BJ (cell line): Measurements from ENCODE around the gene ZFYVE16. TPM values are rescaled to one million over a fixed set of nuclear protein-coding genes. Genes with fewer than 3 reads are reported as not detected.
A peak's percentile ranks its signal among the peaks of the same experiment; 100 is the strongest.

Experiments used
- CTCF ChIA-PET: fragments of 350-600 bp; formaldehyde crosslinking; extraction: SDS; loops from one replicate; lab custom pipeline; 2021; ENCODE audit warnings: antibody characterized with exemption, inconsistent platforms; lab: Yijun Ruan, JAX
- POLR2A ChIA-PET: fragments of 300-600 bp; sonication (Branson Sonifier 250); formaldehyde crosslinking; extraction: SDS; loops from one replicate; lab custom pipeline; 2021; ENCODE audit warnings: antibody characterized with exemption; lab: Charles Lee
- DNase-seq: peaks from one replicate; pipeline ENCODE4 v3.0.0-alpha.2; 2011; ENCODE audit warnings: low read depth
- H3K27me3 ChIP-seq: 2 replicates; pipeline ENCODE4 v1.6.0; 2011; ENCODE audit warnings: low read length; ENCODE audit not compliant: control insufficient read depth, insufficient read depth
- H3K36me3 ChIP-seq: 2 replicates; pipeline ENCODE4 v1.5.1; 2011; ENCODE audit warnings: low read length; ENCODE audit not compliant: control insufficient read depth, insufficient read depth
- H3K4me3 ChIP-seq: 2 replicates; pipeline ENCODE4 v1.5.1; 2011; ENCODE audit warnings: low read depth, mild to moderate bottlenecking, control low read depth, low read length
- polyA plus RNA-seq: library from polyadenylated mRNA; depleted of rRNA; stranded (reverse); fragments of >200 nt; gene quantifications from 2 replicates; pipeline ENCODE4 v1.2.3, GENCODE V29; 2011; rRNA removed
- small RNA-seq: library from RNA; depleted of rRNA; stranded (forward); fragments of <200 nt; gene quantifications from one replicate; pipeline ENCODE3, GENCODE V24; 2012; ENCODE audit warnings: low replicate concordance, low read depth; ENCODE audit not compliant: insufficient read length
- TF ChIP-seq, protein P1 (sequence below): IDR thresholded peaks from 2 replicates; pipeline ENCODE4 v1.5.1; 2011; ENCODE audit warnings: low read depth, mild to moderate bottlenecking, control low read depth, inconsistent platforms, low read length, moderate library complexity; ENCODE audit not compliant: insufficient read depth

Gene ZFYVE16
- polyA plus RNA-seq, 1 experiment, result 4.9 TPM

DNA sequence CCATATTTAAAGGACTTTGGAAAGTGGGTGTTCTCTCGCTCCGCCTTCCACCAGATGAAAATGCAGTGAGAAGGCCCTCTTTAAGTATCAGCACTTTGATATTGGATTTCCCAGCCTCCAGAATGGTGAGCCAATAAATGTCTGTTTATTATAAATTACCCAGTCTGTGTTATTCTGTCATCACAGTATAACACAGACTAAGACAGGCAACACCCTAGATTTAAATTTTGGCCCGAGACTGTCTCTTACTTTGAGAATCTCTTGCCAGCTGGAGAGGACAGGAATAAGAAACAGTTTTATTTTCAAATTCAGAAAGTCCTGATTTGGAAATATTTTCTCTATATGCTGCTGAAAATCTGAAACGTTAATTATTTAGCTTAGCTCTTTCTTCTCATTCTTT is 101.5 kb downstream of the ZFYVE16 start:
- DNase-seq, result no peak
- no peak overlapping the region for H3K4me3 ChIP-seq
- H3K27me3 ChIP-seq, result no peaks in the 10 kb centered on the region
- CTCF ChIA-PET, result interaction anchor here (0.6 kb wide), 1 partner anchor 29 kb away, joined by 3 read pairs; no protein-coding TSS in a partner anchor
- TF ChIP-seq, protein P1, sequence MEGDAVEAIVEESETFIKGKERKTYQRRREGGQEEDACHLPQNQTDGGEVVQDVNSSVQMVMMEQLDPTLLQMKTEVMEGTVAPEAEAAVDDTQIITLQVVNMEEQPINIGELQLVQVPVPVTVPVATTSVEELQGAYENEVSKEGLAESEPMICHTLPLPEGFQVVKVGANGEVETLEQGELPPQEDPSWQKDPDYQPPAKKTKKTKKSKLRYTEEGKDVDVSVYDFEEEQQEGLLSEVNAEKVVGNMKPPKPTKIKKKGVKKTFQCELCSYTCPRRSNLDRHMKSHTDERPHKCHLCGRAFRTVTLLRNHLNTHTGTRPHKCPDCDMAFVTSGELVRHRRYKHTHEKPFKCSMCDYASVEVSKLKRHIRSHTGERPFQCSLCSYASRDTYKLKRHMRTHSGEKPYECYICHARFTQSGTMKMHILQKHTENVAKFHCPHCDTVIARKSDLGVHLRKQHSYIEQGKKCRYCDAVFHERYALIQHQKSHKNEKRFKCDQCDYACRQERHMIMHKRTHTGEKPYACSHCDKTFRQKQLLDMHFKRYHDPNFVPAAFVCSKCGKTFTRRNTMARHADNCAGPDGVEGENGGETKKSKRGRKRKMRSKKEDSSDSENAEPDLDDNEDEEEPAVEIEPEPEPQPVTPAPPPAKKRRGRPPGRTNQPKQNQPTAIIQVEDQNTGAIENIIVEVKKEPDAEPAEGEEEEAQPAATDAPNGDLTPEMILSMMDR, result no peak
- H3K36me3 ChIP-seq, result peaks cover 2% of the 10 kb centered on the region
- POLR2A ChIA-PET, result no interaction called here

DNA sequence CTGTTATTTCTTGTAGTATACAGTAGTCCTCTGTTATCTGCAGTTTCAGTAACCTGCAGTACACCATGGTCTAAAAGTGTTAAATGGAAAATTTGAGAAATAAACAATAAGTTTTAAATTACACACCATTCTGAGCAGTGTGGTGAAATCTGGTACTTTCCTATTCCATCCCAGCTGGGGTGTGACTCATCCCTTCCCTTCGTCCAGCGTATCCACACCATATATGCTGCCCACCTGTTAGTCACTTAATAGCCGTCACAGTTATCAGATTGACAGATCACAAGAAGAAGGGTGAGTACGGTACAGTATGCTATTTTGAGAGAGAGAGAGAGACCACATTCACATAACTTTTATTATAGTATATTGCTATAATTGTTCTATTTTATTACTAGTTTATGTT is 109.0 kb downstream of the ZFYVE16 start:
- POLR2A ChIA-PET, result no interaction called here
- Histone ChIP-seq H3K27me3 (no peaks in the 10 kb centered on the region), H3K36me3 (no peaks in the 10 kb centered on the region), H3K4me3 (no peak overlapping the region)
- CTCF ChIA-PET, result no interaction called here
- TF ChIP-seq, protein P1, result no peak
- peak; percentile 1 for DNase-seq

Small RNAs within 50 kb of the gene (small RNA-seq; reads per million reads assigned to genes)
- not detected for gene RNU6-211P

Other genes starting within 250 kb of the ZFYVE16 start
- gene SERINC5, start 152.0 kb upstream of the ZFYVE16 start, polyA plus RNA-seq, result 11.0 and 12.9 TPM in 2 replicates
- not detected in 2 replicates for gene SPZ1, start 88.1 kb upstream of the ZFYVE16 start, polyA plus RNA-seq
- gene FAM151B, start 80.0 kb downstream of the ZFYVE16 start, polyA plus RNA-seq, result 2.6 and 3.5 TPM in 2 replicates
- gene ANKRD34B, start 162.2 kb downstream of the ZFYVE16 start, polyA plus RNA-seq, result not detected in 2 replicates
- 4.0 and 6.5 TPM in 2 replicates for gene MSH3, start 246.6 kb downstream of the ZFYVE16 start, polyA plus RNA-seq
- 15.7 and 20.4 TPM in 2 replicates for gene DHFR, start 246.9 kb downstream of the ZFYVE16 start, polyA plus RNA-seq